Measurements from ENCODE around the gene ACACA.

Gene ACACA

GRCh38 chr17:37278247-37278894 is 128.3 kb downstream of the ACACA start:
- Histone ChIP-seq H3K27me3 (replicated peaks; ENCODE audit: control insufficient read depth, insufficient read depth, low read length) (no peaks in the 10 kb centered on the region), H3K4me3 (replicated peaks; ENCODE audit: low read depth, low read length) (no peak overlapping the region), H3K36me3 (ENCODE audit: control insufficient read depth, insufficient read depth, low read length) (no peaks in the 10 kb centered on the region; the same call in 1 of the 2 replicates)
- TF ChIP-seq CTCF (IDR thresholded peaks at IDR 0.05; ENCODE audit: insufficient read depth, low read length, poor library complexity, severe bottlenecking) = no peak
- DNase-seq (ENCODE audit: extremely low read depth, insufficient read length) = no peak

GRCh38 chr17:37276475-37276874 is 130.2 kb downstream of the ACACA start:
- H3K36me3 ChIP-seq (ENCODE audit: control insufficient read depth, insufficient read depth, low read length) = peaks cover 2% of the 10 kb centered on the region
- TF ChIP-seq CTCF (IDR thresholded peaks at IDR 0.05; ENCODE audit: insufficient read depth, low read length, poor library complexity, severe bottlenecking) = no peak
- DNase-seq (ENCODE audit: extremely low read depth, insufficient read length) = no peak

DNA sequence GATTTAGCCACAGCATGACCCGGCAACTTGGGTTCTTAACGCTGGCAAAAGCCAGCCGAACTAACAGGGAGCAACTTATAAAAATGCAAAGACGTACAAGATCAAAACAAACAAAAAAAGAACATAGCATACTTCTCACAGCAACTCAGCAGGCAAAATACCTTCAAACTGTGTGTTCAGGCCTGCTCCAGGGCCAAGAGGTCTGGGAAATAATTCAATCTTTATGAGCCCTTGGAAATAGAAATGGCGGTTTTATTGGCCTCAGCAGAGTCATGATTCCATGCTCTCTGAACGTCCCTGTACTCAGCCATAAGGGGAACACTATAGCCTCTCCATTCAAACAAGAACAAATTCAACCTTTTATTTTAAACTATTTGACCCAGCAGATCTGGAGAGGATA is 132.2 kb downstream of the ACACA start:
- no peak for TF ChIP-seq CTCF (IDR thresholded peaks at IDR 0.05; ENCODE audit: insufficient read depth, low read length, poor library complexity, severe bottlenecking)
- Histone ChIP-seq H3K27me3 (replicated peaks; ENCODE audit: control insufficient read depth, insufficient read depth, low read length) (no peaks in the 10 kb centered on the region), H3K36me3 (ENCODE audit: control insufficient read depth, insufficient read depth, low read length) (peaks cover 4% of the 10 kb centered on the region), H3K4me3 (replicated peaks; ENCODE audit: low read depth, low read length) (no peak overlapping the region)
- DNase-seq (ENCODE audit: extremely low read depth, insufficient read length) = no peak

More at GRCh38 chr17:37276475-37276874, 130.2 kb downstream of the ACACA start:
- Histone ChIP-seq H3K27me3 (replicated peaks; ENCODE audit: control insufficient read depth, insufficient read depth, low read length) (no peaks in the 10 kb centered on the region), H3K4me3 (replicated peaks; ENCODE audit: low read depth, low read length) (no peak overlapping the region)

- no peak for DNase-seq (ENCODE audit: extremely low read depth, insufficient read length)
- TF ChIP-seq CTCF (IDR thresholded peaks at IDR 0.05; ENCODE audit: insufficient read depth, low read length, poor library complexity, severe bottlenecking) = no peak
- Histone ChIP-seq H3K27me3 (replicated peaks; ENCODE audit: control insufficient read depth, insufficient read depth, low read length) (no peaks in the 10 kb centered on the region), H3K4me3 (replicated peaks; ENCODE audit: low read depth, low read length) (no peak overlapping the region), H3K36me3 (ENCODE audit: control insufficient read depth, insufficient read depth, low read length) (peaks cover 4% of the 10 kb centered on the region)
These were observed 133.1 kb downstream of the ACACA start for GRCh38 chr17:37273409-37274051.

DNA sequence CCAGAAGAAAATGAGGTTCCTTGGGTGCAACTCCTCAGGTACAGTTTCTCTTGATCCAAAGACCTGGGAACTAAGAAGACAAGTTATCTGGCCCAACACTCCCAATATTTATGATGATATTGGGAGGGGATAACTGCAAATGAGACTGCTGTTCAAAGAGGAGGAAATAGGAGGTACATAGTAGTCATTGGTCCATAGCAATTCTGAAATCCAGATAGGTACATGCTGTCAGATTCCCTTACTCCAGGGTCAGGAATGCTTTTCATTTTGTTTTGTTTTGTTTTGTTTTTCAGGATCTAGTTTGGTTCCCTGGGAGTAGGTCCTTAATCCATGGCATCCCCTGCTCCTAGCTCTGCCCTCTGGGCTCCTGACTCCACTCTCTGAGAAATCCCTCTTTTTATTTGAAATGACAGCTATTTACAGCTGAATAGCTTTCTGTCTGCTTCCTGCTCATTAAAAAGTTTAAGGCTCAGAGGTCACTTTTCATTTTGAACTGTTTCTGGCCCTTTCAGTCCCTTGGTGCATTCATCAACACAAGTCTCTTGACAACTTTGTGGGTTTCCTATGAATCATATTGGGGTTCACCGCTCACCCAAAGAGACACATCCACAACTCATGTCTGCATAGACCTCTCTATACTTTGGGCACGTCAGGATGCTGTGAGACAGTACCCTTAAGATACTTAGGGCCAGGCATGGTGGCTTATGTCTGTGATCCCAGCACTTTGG is 141.0 kb downstream of the ACACA start:
- Histone ChIP-seq H3K36me3 (ENCODE audit: control insufficient read depth, insufficient read depth, low read length) (peaks cover 11% of the 10 kb centered on the region), H3K4me3 (replicated peaks; ENCODE audit: low read depth, low read length) (no peak overlapping the region), H3K27me3 (replicated peaks; ENCODE audit: control insufficient read depth, insufficient read depth, low read length) (no peaks in the 10 kb centered on the region)
- no peak for DNase-seq (ENCODE audit: extremely low read depth, insufficient read length)
- no peak for TF ChIP-seq CTCF (IDR thresholded peaks at IDR 0.05; ENCODE audit: insufficient read depth, low read length, poor library complexity, severe bottlenecking)

All from GM06990 (cell line).